Activated CD4-positive, alpha-beta T cell treated with anti-CD3 and anti-CD28 coated beads, Interleukin-2, amount 50 U/mL, for 48 hours (primary cell): Measurements from ENCODE around the gene ALG5.

Experiments
- DNase-seq, 2 experiments: peaks; one replicate each; pipeline ENCODE4 v3.0.0-alpha.2; 2020

The ALG5 gene

GRCh38 chr13:36913463-36913862 lies 85.7 kb downstream of the ALG5 start:
- DNase-seq = no peak

- no peak for DNase-seq
These were observed 86.2 kb downstream of the ALG5 start for GRCh38 chr13:36912973-36913372.

GRCh38 chr13:36912369-36912768 lies 86.8 kb downstream of the ALG5 start:
- no peak for DNase-seq

- no peak for DNase-seq
These were observed 88.6 kb downstream of the ALG5 start for GRCh38 chr13:36910545-36910944.

- no peak for DNase-seq
These were observed 91.3 kb downstream of the ALG5 start for GRCh38 chr13:36907821-36908220.

- no peak for DNase-seq
These were observed 91.9 kb downstream of the ALG5 start for GRCh38 chr13:36907266-36907665.

GRCh38 chr13:36905944-36906343 lies 93.2 kb downstream of the ALG5 start:
- DNase-seq = no peak

GRCh38 chr13:36903925-36904595 lies 95.1 kb downstream of the ALG5 start:
- no peak for DNase-seq
